Heart right ventricle (tissue), 16 donors: Measurements from ENCODE around the gene CDK19. TPM values are rescaled to one million over a fixed set of nuclear protein-coding genes. Genes with fewer than 3 reads are reported as not detected.
A peak's percentile ranks its signal among the peaks of the same experiment; 100 is the strongest.

ENCODE experiments used
- ATAC-seq, 8 donors: fragments of 200-7000 bp; cut with Tn5 transposase; one replicate each; pipeline ENCODE4 v1.9.1; 2020; ENCODE audit warnings: mild to moderate bottlenecking in 8 of 8, moderate library complexity in 8 of 8, moderate number of reproducible peaks in 1 of 8
- DNase-seq, 2 donors: peaks; one replicate each; pipeline ENCODE4 v3.0.0-alpha.2; 2020
- H3K27ac ChIP-seq, 10 donors: fragments of 200-600 bp; sonication (generic) in 2 of 10; one replicate each; pipeline versions ENCODE4 v1.5.0 to v1.8.0; 2020 to 2022; ENCODE audit warnings: mild to moderate bottlenecking in 3 of 10
- H3K27me3 ChIP-seq, 7 donors: fragments of 200-600 bp; one replicate each; pipeline ENCODE4 v1.8.0; 2021 to 2022; ENCODE audit warnings: mild to moderate bottlenecking in 2 of 7
- H3K36me3 ChIP-seq, 9 donors: fragments of 200-600 bp; sonication (generic) in 1 of 9; one replicate each; pipeline versions ENCODE4 v1.5.0 to v1.8.0; 2020 to 2022; ENCODE audit warnings: mild to moderate bottlenecking in 2 of 9
- H3K4me1 ChIP-seq, 9 donors: fragments of 200-600 bp; sonication (generic) in 1 of 9; one replicate each; pipeline versions ENCODE4 v1.5.0 to v1.8.0; 2020 to 2022; ENCODE audit warnings: mild to moderate bottlenecking in 4 of 9
- H3K4me3 ChIP-seq, 10 donors: fragments of 200-600 bp; sonication (generic) in 2 of 10; one replicate each; pipeline versions ENCODE4 v1.5.0 to v1.8.0; 2020 to 2022; ENCODE audit warnings: mild to moderate bottlenecking in 7 of 10, moderate library complexity in 2 of 10
- H3K9me3 ChIP-seq, 11 donors: fragments of 200-600 bp in 10 of 11; sonication (generic) in 2 of 11; one replicate each; pipeline versions ENCODE4 v1.5.0 to v1.8.0; 2013 to 2022; ENCODE audit warnings: mild to moderate bottlenecking in 2 of 11, control low read depth in 1 of 11, moderate library complexity in 1 of 11
- WGBS, 2 donors: extraction: QIAGEN DNeasy Blood & Tissue Kit; methylation state at CpG; one replicate each; pipeline ENCODE4 v1.1.7; 2013; ENCODE audit warnings: inconsistent platforms in 1 of 2; 5-methylcytosine and 5-hydroxymethylcytosine counted together
- intact Hi-C, 10 donors: fragments of 100-400 bp; cut with DNase I; formaldehyde crosslinking; loops; one replicate each; pipeline versions ENCODE4 v1.11.1 to v1.14.2; 2022
- polyA plus RNA-seq, 2 donors: library from polyadenylated mRNA; stranded (reverse); fragments of 200-250 nt; gene quantifications; one replicate each; pipeline ENCODE4 v1.2.3, GENCODE V29; 2013
- total RNA-seq, 10 donors: library from RNA; stranded (reverse); fragmentation: NEBNext Ultra II Directional in 3 of 10; extraction: Animal tissue kit (Norgen Biotek cat#: 25700) in 3 of 10; gene quantifications; one replicate each; pipeline versions ENCODE4 v1.2.1 to v1.2.4, GENCODE V29; 2021 to 2023
- TF ChIP-seq, protein P1 (sequence below), 9 donors: fragments of 200-600 bp; sonication (generic) in 2 of 9; IDR thresholded peaks; one replicate each; pipeline versions ENCODE4 v1.5.0 to v1.8.0; 2021 to 2022; ENCODE audit warnings: antibody characterized with exemption in 9 of 9, mild to moderate bottlenecking in 5 of 9, moderate library complexity in 1 of 9
- donor health status: Arrhythmogenic right ventricular cardiomyopathy.
- donor health status: ischemic (EF 13 %, LVEDD 7.1; RV severe dilation, severe dysfunction).
- donor health status: healthy with polysubstance abuse.
- donor health status: DM: no; HTN: yes; CAD: no.
- donor health status: DM: no; HTN: no; CAD: no.
- donor health status: ischemic (EF 25% LVEDD 6.9; RV normal size, moderate dysfunction).
- donor health status: ischemic (EF 25% LVEDD 5.7; RV mildly dilated, moderate dysfunction).
- donor health status: healthy.
- donor health status: DM: yes; HTN: yes; CAD: no.
- donor health status: Ischemic cardiomyopathy.
- donor health status: ischemic (EF 35%, LVEDD 5.7; RV mildly dilated, moderate dysfunction).
- donor health status: nonischemic (EF 11% LVEDD 7.7; RV severe dilation, severe dysfunction).
- donor health status: DM: yes; HTN: yes; CAD: no.
- donor health status: PGD.
- donor health status: ischemic (EF 29% LVEDD 5.4; RV normal size, mild dysfunction).
- donor health status: nonischemic (EF 23%, LVEDD 6.1; RV moderate dilation, normal function).

The CDK19 gene
- total and polyA plus RNA-seq, 12 donors: 3.9 to 13.0 (median 8.4) TPM

DNA sequence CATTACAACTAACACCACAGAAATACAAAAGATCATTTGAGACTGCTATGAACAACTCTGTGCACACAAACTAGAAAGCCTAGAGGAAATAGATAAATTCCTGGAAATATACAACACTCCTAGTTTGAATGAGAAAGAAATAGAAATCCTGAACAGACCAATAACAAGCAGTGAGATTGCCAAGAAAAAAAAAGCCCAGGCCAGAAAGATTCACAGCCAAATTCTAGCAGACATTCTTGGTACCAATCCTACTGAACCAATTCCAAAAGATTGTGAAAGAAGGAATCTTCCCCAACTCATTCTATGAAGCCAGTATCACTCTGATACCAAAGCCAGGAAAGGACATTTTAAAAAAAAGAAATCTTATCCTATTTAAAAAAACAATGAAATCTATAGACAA, 7.0 kb upstream of the CDK19 start:
- DNase-seq (no peak), ATAC-seq (peak in 5 of 8 donors; percentile 12 to 57 (median 37))
- intact Hi-C loops: loop anchor here in 2 of 10 donors (5.0 to 10.0 kb wide), 2 partner anchors 50 to 123 kb away; partner anchors contain the start of gene AMD1 (in 1 of the 2)
- Histone ChIP-seq H3K27ac (peak overlapping the region in 3 of 10 donors; percentile 2 to 10 (median 7)), H3K27me3 (no peaks in the 10 kb centered on the region), H3K36me3 (no peaks in the 10 kb centered on the region), H3K4me1 (peaks cover 0 to 58% (median 20%) of the 10 kb centered on the region in 9 donors), H3K4me3 (no peak overlapping the region), H3K9me3 (no peaks in the 10 kb centered on the region)
- TF ChIP-seq, protein P1, sequence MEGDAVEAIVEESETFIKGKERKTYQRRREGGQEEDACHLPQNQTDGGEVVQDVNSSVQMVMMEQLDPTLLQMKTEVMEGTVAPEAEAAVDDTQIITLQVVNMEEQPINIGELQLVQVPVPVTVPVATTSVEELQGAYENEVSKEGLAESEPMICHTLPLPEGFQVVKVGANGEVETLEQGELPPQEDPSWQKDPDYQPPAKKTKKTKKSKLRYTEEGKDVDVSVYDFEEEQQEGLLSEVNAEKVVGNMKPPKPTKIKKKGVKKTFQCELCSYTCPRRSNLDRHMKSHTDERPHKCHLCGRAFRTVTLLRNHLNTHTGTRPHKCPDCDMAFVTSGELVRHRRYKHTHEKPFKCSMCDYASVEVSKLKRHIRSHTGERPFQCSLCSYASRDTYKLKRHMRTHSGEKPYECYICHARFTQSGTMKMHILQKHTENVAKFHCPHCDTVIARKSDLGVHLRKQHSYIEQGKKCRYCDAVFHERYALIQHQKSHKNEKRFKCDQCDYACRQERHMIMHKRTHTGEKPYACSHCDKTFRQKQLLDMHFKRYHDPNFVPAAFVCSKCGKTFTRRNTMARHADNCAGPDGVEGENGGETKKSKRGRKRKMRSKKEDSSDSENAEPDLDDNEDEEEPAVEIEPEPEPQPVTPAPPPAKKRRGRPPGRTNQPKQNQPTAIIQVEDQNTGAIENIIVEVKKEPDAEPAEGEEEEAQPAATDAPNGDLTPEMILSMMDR (IDR thresholded peaks at IDR 0.05): no peak

DNA sequence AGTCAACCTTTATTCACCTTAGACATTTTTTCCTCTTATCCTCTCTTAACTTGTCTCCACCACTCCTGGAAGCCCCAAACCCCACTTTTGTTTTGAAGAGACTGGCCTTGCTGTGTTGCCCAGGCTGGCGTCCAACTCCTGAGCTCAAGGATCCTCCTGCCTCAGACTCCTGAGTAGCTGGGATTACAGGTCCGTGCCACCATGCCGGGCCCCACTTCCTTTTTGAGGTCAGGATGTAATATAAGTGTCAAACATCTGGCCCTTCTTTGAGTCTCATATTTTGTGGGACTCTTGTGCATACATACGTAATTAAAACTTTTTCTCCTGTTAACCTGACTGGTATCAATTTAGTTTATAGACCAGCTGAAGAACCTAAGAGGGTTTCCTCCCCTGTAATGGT, 1.4 kb upstream of the CDK19 start:
- DNase-seq (no peak), ATAC-seq (no peak)
- Histone ChIP-seq H3K27me3 (no peaks in the 10 kb centered on the region), H3K4me3 (peak overlapping the region in 1 of 10 donors; percentile 77), H3K36me3 (no peaks in the 10 kb centered on the region), H3K27ac (peak overlapping the region in 2 of 10 donors; percentile 89 to 94), H3K4me1 (peaks cover 0 to 52% (median 20%) of the 10 kb centered on the region in 9 donors), H3K9me3 (no peaks in the 10 kb centered on the region)
- 86 to 90% methylated on average over 4 of the region's 4 CpGs for WGBS, 2 donors
- intact Hi-C loops: loop anchor here in 7 of 10 donors (2.0 to 10.0 kb wide), 8 partner anchors 58 to 282 kb away; partner anchors contain the start of genes GTF3C6 (in 5 of the 7) and AMD1 (in 2 of the 7)
- TF ChIP-seq, protein P1 (IDR thresholded peaks at IDR 0.05): no peak

DNA sequence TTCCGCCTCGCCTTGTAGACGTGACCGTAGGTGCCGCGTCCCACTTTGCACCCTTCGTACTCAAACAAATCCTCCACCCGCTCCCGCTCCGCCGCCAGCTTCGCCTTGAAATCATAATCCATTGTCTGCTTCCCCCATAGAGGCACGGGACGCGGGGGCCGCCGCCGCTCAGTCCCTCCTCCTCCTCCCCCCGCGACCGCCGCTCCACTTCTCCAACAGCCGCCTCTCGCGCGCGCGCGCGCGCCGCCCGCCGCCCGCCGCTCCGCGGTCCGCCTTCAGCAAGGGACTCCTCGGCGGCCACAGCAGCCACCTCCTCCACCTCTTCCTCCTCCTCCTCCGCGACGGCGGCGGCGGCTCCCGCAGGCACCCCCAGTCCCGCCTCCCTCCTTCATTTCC, 256 bp downstream of the CDK19 start:
- Histone ChIP-seq H3K27me3 (no peaks in the 10 kb centered on the region), H3K36me3 (no peaks in the 10 kb centered on the region), H3K27ac (peak overlapping the region; percentile 80 to 96 (median 94)), H3K4me1 (peaks cover 0 to 44% (median 16%) of the 10 kb centered on the region in 9 donors), H3K4me3 (peak overlapping the region; percentile 70 to 97 (median 88)), H3K9me3 (no peaks in the 10 kb centered on the region)
- DNase-seq: no peak
- TF ChIP-seq, protein P1 (IDR thresholded peaks at IDR 0.05): no peak
- ATAC-seq: peak in 1 of 8 donors; percentile 0
- 0 to 1% methylated on average over 41 to 49 of the region's 49 CpGs for WGBS, 2 donors
- intact Hi-C loops: loop anchor here in 7 of 10 donors (1.0 to 10.0 kb wide), 9 partner anchors 59 to 280 kb away; partner anchors contain the start of genes AMD1 (in 7 of the 7) and GTF3C6 (in 5 of the 7)

DNA sequence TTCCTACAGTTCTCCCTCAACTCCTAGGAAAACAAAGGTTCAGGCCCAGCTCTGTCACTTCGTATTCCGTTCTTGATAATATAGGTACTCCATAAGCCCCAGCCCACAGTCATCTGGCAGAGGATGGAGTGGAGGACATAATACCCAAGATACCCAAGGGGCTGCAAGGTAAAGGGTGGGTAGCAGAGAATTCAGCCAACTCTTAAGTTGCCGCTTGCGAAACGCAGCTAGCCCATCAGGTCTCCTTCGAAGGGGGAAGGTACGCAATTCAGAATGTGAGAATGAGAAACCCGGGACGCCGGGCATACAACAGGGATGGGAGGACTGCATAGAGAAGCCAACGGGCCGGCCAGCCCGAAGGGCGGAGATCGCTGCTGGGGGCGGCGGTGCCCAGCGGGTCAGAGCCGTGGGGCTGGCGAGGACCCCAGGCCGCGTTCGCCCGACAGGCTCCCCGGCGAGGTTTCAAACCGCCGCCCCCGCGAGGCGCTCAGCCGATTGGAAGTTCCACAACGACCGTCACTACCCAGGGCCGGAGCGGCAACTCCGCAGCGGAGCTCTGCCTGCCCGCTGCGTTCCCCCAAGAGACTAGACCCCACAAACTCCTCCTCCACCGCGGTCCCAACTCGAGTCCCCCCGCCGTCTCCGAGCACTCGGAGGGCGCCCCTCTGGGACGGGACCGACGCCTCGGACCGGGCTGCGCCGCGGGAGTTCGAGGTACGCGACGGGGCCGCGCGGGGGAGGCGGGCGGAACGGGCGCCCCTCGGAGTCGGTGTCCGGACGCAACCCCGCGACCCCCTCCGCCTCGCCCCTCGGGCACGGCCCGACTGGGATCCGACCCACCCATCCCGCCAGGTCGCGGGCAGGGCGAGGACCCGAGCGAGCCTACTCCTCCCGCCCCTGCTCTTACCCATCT, 911 bp downstream of the CDK19 start:
- WGBS, 2 donors: 1% methylated on average over 70 to 86 of the region's 86 CpGs
- intact Hi-C loops: loop anchor here in 7 of 10 donors (1.0 to 10.0 kb wide), 9 partner anchors 60 to 280 kb away; partner anchors contain the start of genes AMD1 (in 7 of the 7) and GTF3C6 (in 5 of the 7)
- peak overlapping the region; percentile 70 to 97 (median 88) for H3K4me3 ChIP-seq

More for the DNA sequence above, 911 bp downstream of the CDK19 start:
- Histone ChIP-seq H3K36me3 (no peaks in the 10 kb centered on the region), H3K9me3 (no peaks in the 10 kb centered on the region), H3K27ac (peak overlapping the region; percentile 80 to 96 (median 94)), H3K27me3 (no peaks in the 10 kb centered on the region), H3K4me1 (peaks cover 0 to 44% (median 16%) of the 10 kb centered on the region in 9 donors)
- ATAC-seq: peak in 6 of 8 donors; percentile 0 to 42 (median 14)
- TF ChIP-seq, protein P1 (IDR thresholded peaks at IDR 0.05): no peak
- DNase-seq: peak; percentile 44 to 65
